Astrocyte (in vitro differentiated cells and primary cell): ENCODE measurements around the gene AIF1. TPM values are rescaled to one million over a fixed set of nuclear protein-coding genes. Genes with fewer than 3 reads are reported as not detected.

Experiments
- DNase-seq: peaks from one replicate; pipeline ENCODE4 v3.0.0-alpha.2; 2010; ENCODE audit warnings: low read depth
- FAIRE-seq: peaks from 2 replicates; lab custom pipeline; 2011; peaks lifted over from hg19 to GRCh38; lab: Jason Lieb, UNC
- H2AFZ ChIP-seq: 2 replicates; pipeline ENCODE4 v1.6.0; 2012; ENCODE audit warnings: low read depth, low read length, inconsistent platforms
- H3K27ac ChIP-seq: 2 replicates; pipeline ENCODE4 v1.5.1; 2011; ENCODE audit warnings: low read depth, low read length, inconsistent platforms
- H3K27me3 ChIP-seq: 2 replicates; pipeline ENCODE4 v1.6.0; 2011; ENCODE audit warnings: low read length, inconsistent platforms; ENCODE audit not compliant: insufficient read depth
- H3K36me3 ChIP-seq: 2 replicates; pipeline ENCODE4 v1.5.1; 2011; ENCODE audit warnings: low read length, inconsistent platforms; ENCODE audit not compliant: insufficient read depth
- H3K4me1 ChIP-seq: 2 replicates; pipeline ENCODE4 v1.5.1; 2011; ENCODE audit warnings: low read length, inconsistent platforms; ENCODE audit not compliant: insufficient read depth
- H3K4me2 ChIP-seq: 2 replicates; pipeline ENCODE4 v1.6.0; 2012; ENCODE audit warnings: low read length, inconsistent platforms
- H3K4me3 ChIP-seq: 2 replicates; pipeline ENCODE4 v1.5.1; 2011; ENCODE audit warnings: low read depth, mild to moderate bottlenecking, low read length, inconsistent platforms; ENCODE audit not compliant: insufficient read depth
- H3K79me2 ChIP-seq: 2 replicates; pipeline ENCODE4 v1.6.0; 2012; ENCODE audit warnings: mild to moderate bottlenecking, low read length, inconsistent platforms; ENCODE audit not compliant: insufficient read depth
- H3K9ac ChIP-seq: 2 replicates; pipeline ENCODE4 v1.6.0; 2012; ENCODE audit warnings: mild to moderate bottlenecking, low read length, inconsistent platforms
- H3K9me3 ChIP-seq: 2 replicates; pipeline ENCODE4 v1.5.1; 2012; ENCODE audit warnings: low read depth, mild to moderate bottlenecking, low read length, inconsistent platforms; ENCODE audit not compliant: insufficient read depth
- H4K20me1 ChIP-seq: 2 replicates; pipeline ENCODE4 v1.6.0; 2012; ENCODE audit warnings: low read length, inconsistent platforms; ENCODE audit not compliant: insufficient read depth
- H3K27ac Mint-ChIP-seq: one replicate; pipeline ENCODE4 v1.8.0; 2021; ENCODE audit warnings: mild to moderate bottlenecking, mixed read lengths; ENCODE audit not compliant: unreplicated experiment
- H3K27me3 Mint-ChIP-seq: one replicate; pipeline ENCODE4 v1.8.0; 2021; ENCODE audit warnings: low read depth, mixed read lengths; ENCODE audit not compliant: unreplicated experiment
- H3K36me3 Mint-ChIP-seq: one replicate; pipeline ENCODE4 v1.8.0; 2021; ENCODE audit warnings: low read depth, mixed read lengths; ENCODE audit not compliant: unreplicated experiment
- H3K4me1 Mint-ChIP-seq: one replicate; pipeline ENCODE4 v1.8.0; 2021; ENCODE audit warnings: low read depth, mixed read lengths; ENCODE audit not compliant: unreplicated experiment
- H3K4me3 Mint-ChIP-seq: one replicate; pipeline ENCODE4 v1.8.0; 2021; ENCODE audit warnings: mild to moderate bottlenecking, moderate library complexity, mixed read lengths; ENCODE audit not compliant: unreplicated experiment
- H3K9me3 Mint-ChIP-seq: one replicate; pipeline ENCODE4 v1.8.0; 2021; ENCODE audit warnings: mild to moderate bottlenecking, mixed read lengths; ENCODE audit not compliant: unreplicated experiment
- CTCF ChIP-seq: IDR thresholded peaks from 2 replicates; pipeline ENCODE4 v1.5.1; 2011; ENCODE audit warnings: low read depth, mild to moderate bottlenecking, inconsistent platforms, low read length, moderate library complexity; ENCODE audit not compliant: insufficient read depth
- EZH2 ChIP-seq: IDR thresholded peaks from 2 replicates; pipeline ENCODE4 v1.6.1; 2012; ENCODE audit warnings: mild to moderate bottlenecking, low read length, inconsistent platforms; ENCODE audit not compliant: insufficient read depth
- total RNA-seq: library from RNA; stranded (reverse); gene quantifications from 2 replicates; pipeline ENCODE4 v1.2.1, GENCODE V29; 2021

Gene AIF1
- total RNA-seq, 1 donor from 2014 or later: not detected

DNA sequence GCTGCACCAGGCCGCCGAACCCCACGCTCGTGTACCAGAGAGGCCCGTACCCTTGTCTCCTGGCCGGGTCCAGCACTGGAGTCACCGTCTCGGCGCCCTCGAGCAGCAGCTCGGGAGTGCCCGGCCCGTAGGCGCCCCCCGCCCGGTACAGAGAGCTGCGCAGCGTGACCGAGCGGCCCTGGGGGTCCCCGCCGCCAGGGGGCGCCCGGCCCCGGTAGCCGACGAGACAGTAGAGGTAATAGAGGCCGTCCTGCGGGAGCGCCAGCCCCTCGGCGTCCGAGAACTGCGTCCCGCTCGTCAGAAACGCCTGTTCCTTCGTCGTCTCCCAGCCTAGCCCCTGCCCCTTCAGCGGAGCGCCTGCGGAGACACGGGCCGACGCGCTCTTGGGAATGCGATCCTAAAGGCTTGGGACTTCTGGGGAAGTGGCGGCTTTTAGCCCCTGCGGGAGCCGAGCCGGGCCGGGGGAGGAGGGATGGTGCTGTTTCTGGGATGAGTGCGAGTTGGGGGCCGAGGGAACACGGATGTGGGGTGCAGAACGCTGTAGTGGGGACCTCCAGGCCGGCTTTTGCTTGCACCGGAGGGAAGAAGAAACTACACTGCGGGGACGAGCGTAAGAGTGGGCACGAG, 34.1 kb upstream of the AIF1 start:
- peak overlapping the region; percentile 98 for H3K4me3 Mint-ChIP-seq
- TF ChIP-seq EZH2 (no peak), CTCF (peak; percentile 55)

GRCh38 chr6:31581434-31582229, 33.4 kb upstream of the AIF1 start:
- peaks cover 11% of the 10 kb centered on the region for H3K4me1 ChIP-seq
- H3K27me3 Mint-ChIP-seq: peaks cover 6% of the 10 kb centered on the region
- no peaks in the 10 kb centered on the region for H3K79me2 ChIP-seq
- H3K27ac ChIP-seq: no peak overlapping the region
- peak overlapping the region; percentile 95 for H3K4me2 ChIP-seq
- H3K36me3 ChIP-seq: no peaks in the 10 kb centered on the region
- peak overlapping the region; percentile 86 for H3K9ac ChIP-seq
- H3K4me3 ChIP-seq: peak overlapping the region; percentile 77
- H2AFZ ChIP-seq: peak overlapping the region; percentile 98
- H3K4me1 Mint-ChIP-seq: peaks cover 4% of the 10 kb centered on the region
- no peak for DNase-seq
- no peaks in the 10 kb centered on the region for H3K9me3 Mint-ChIP-seq
- H3K27me3 ChIP-seq: no peaks in the 10 kb centered on the region
- peak overlapping the region; percentile 98 for H3K4me3 Mint-ChIP-seq
- H3K27ac Mint-ChIP-seq: peak overlapping the region; percentile 48
- no peaks in the 10 kb centered on the region for H3K9me3 ChIP-seq
- no peak for FAIRE-seq
- no peaks in the 10 kb centered on the region for H4K20me1 ChIP-seq
- no peaks in the 10 kb centered on the region for H3K36me3 Mint-ChIP-seq
- TF ChIP-seq CTCF (no peak), EZH2 (no peak)

More for the DNA sequence above, 34.1 kb upstream of the AIF1 start:
- Histone ChIP-seq H3K4me3 (peak overlapping the region; percentile 77), H2AFZ (peak overlapping the region; percentile 98), H3K27ac (peak overlapping the region; percentile 23), H3K9me3 (no peaks in the 10 kb centered on the region), H3K27me3 (no peaks in the 10 kb centered on the region), H3K36me3 (no peaks in the 10 kb centered on the region), H4K20me1 (no peaks in the 10 kb centered on the region), H3K9ac (peak overlapping the region; percentile 86), H3K4me1 (peaks cover 11% of the 10 kb centered on the region), H3K4me2 (peak overlapping the region; percentile 95), H3K79me2 (no peaks in the 10 kb centered on the region)
- H3K36me3 Mint-ChIP-seq: no peaks in the 10 kb centered on the region
- peaks cover 4% of the 10 kb centered on the region for H3K4me1 Mint-ChIP-seq
- peak; percentile 52 for DNase-seq
- H3K27me3 Mint-ChIP-seq: peaks cover 13% of the 10 kb centered on the region
- peak overlapping the region; percentile 48 for H3K27ac Mint-ChIP-seq
- H3K9me3 Mint-ChIP-seq: no peaks in the 10 kb centered on the region
- no peak for FAIRE-seq
